Measurements from ENCODE around the gene ARIH1. TPM values are rescaled to one million over a fixed set of nuclear protein-coding genes. Genes with fewer than 3 reads are reported as not detected.

Gene ARIH1
- total and polyA plus RNA-seq, 2 donors (not counting 1 experiment from before 2014, with no cell fraction given), result 27.9 to 199 TPM

DNA sequence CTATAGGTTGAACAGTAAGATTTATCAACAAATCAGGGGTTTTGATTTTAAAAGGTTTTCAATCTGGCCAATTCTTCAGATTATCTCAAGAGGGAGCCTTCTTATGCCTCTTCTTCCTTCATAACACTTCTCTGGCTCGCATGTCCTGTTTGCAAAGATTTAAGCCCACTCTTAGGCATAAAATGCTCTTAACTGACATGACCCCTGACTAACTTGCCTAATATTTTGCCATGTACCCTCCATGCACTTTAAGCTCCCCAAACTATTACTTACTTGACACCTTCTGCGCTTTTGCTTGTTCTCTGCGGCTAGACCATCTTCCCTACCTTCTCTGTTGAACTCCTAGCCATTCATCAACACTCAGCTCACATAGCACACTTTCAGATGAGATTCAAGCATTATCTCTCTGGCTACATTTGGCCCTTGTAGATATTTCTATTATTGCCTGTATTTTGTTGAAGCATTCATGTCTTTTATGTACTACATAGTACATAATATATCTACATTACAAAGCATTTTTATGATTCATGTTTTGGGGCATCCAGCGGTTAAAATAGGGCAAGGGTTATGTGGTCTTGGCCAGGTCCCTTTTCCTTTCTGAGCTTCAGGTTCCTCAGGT is 1.0 kb upstream of the ARIH1 start:
- TF ChIP-seq, protein P1, sequence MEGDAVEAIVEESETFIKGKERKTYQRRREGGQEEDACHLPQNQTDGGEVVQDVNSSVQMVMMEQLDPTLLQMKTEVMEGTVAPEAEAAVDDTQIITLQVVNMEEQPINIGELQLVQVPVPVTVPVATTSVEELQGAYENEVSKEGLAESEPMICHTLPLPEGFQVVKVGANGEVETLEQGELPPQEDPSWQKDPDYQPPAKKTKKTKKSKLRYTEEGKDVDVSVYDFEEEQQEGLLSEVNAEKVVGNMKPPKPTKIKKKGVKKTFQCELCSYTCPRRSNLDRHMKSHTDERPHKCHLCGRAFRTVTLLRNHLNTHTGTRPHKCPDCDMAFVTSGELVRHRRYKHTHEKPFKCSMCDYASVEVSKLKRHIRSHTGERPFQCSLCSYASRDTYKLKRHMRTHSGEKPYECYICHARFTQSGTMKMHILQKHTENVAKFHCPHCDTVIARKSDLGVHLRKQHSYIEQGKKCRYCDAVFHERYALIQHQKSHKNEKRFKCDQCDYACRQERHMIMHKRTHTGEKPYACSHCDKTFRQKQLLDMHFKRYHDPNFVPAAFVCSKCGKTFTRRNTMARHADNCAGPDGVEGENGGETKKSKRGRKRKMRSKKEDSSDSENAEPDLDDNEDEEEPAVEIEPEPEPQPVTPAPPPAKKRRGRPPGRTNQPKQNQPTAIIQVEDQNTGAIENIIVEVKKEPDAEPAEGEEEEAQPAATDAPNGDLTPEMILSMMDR (IDR thresholded peaks at IDR 0.05), result no peak
- no peak for TF ChIP-seq EZH2 (IDR thresholded peaks at IDR 0.05; ENCODE audit: borderline replicate concordance, insufficient read depth, low read depth, low read length, poor library complexity, severe bottlenecking)
- H3K4me1 Mint-ChIP-seq, result peaks cover 36% of the 10 kb centered on the region
- peaks cover 0 to 6% of the 10 kb centered on the region in 2 experiments for H3K36me3 ChIP-seq (replicated peaks in 1 of 2; ENCODE audit: control extremely low read depth in 1 of 2, control insufficient read depth in 1 of 2, extremely low read depth in 1 of 2, insufficient read depth in 2 of 2, low read length in 1 of 2)
- no peaks in the 10 kb centered on the region for H3K27me3 Mint-ChIP-seq
- H3K4me2 ChIP-seq (replicated peaks; ENCODE audit: low read depth, low read length, poor library complexity, severe bottlenecking), result peak overlapping the region; percentile 91
- peak overlapping the region; percentile 99 for H3K27ac Mint-ChIP-seq
- ChIA-PET POLR2A (interaction anchor here (0.6 to 1.7 kb wide), 7 partner anchors 9 to 245 kb away, joined by 3 to 9 read pairs (median 4); partner anchors contain the start of genes HEXA and PKM), CTCF (interaction anchor here (0.9 to 1.9 kb wide), 8 partner anchors 10 to 200 kb away, joined by 3 to 9 read pairs (median 4); partner anchors contain the start of gene HEXA)
- ATAC-seq (ENCODE audit: low read depth) (no peak), DNase-seq (no peak)
- H2AFZ ChIP-seq (ENCODE audit: insufficient read depth, low read depth, low read length, poor library complexity, severe bottlenecking), result peak overlapping the region; percentile 59
- intact Hi-C loops (cut with micrococcal nuclease), result loop anchor here (1.0 to 10.0 kb wide), 7 partner anchors 11 to 1162 kb away; partner anchors contain the start of genes ADPGK, BBS4, CELF6 and HIGD2B
- H3K9me3 Mint-ChIP-seq (ENCODE audit: insufficient read depth), result no peaks in the 10 kb centered on the region
- peak overlapping the region; percentile 90 to 98 (median 97) for H3K4me3 ChIP-seq (ENCODE audit: control extremely low read depth in 1 of 5, extremely low read depth in 1 of 5, insufficient read depth in 1 of 5, low read depth in 2 of 5, low read length in 4 of 5)
- WGBS (ENCODE audit: insufficient coverage), result 72% methylated on average over 3 of the region's 4 CpGs
- H3K9ac ChIP-seq (ENCODE audit: low read length), result peak overlapping the region; percentile 100
- H3K27me3 ChIP-seq (replicated peaks in 1 of 4; ENCODE audit: control extremely low read depth in 1 of 4, control insufficient read depth in 3 of 4, insufficient read depth in 4 of 4, low read length in 3 of 4), result no peaks in the 10 kb centered on the region
- peaks cover 26 to 33% of the 10 kb centered on the region in 2 donors for H3K4me1 ChIP-seq (ENCODE audit: control insufficient read depth in 2 of 2, insufficient read depth in 2 of 2, low read length in 2 of 2)
- H3K4me3 Mint-ChIP-seq, result peak overlapping the region; percentile 95
- H3K27ac ChIP-seq (ENCODE audit: low read length in 2 of 2), result peak overlapping the region; percentile 100
- H3K9me3 ChIP-seq (ENCODE audit: control extremely low read depth in 1 of 3, control insufficient read depth in 2 of 3, insufficient read depth in 1 of 3, low read length in 2 of 3), result no peaks in the 10 kb centered on the region
- H4K20me1 ChIP-seq (ENCODE audit: control insufficient read depth, insufficient read depth, low read length, poor library complexity, severe bottlenecking), result peaks cover 39% of the 10 kb centered on the region
- peaks cover 55% of the 10 kb centered on the region for H3K79me2 ChIP-seq (ENCODE audit: control insufficient read depth, insufficient read depth, low read length)

DNA sequence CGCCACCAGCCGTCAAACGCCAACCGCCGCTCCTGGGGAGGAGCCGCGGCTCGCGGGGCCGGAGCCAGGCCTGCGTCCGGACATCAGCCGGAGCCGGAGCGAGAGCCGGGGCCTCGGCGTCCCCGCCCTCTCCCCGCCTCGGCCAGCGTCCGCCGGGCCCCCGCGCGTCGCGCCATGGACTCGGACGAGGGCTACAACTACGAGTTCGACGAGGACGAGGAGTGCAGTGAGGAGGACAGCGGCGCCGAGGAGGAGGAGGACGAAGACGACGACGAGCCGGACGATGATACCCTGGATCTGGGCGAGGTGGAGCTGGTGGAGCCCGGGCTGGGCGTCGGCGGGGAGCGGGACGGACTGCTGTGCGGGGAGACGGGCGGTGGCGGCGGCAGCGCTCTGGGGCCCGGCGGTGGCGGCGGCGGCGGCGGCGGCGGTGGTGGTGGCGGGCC is 359 bp downstream of the ARIH1 start:
- Histone ChIP-seq H3K79me2 (ENCODE audit: control insufficient read depth, insufficient read depth, low read length) (peaks cover 69% of the 10 kb centered on the region), H3K4me3 (ENCODE audit: control extremely low read depth in 1 of 5, extremely low read depth in 1 of 5, insufficient read depth in 1 of 5, low read depth in 2 of 5, low read length in 4 of 5) (peak overlapping the region; percentile 34 to 98 (median 97)), H2AFZ (ENCODE audit: insufficient read depth, low read depth, low read length, poor library complexity, severe bottlenecking) (no peak overlapping the region), H3K9me3 (ENCODE audit: control extremely low read depth in 1 of 3, control insufficient read depth in 2 of 3, insufficient read depth in 1 of 3, low read length in 2 of 3) (no peaks in the 10 kb centered on the region), H4K20me1 (ENCODE audit: control insufficient read depth, insufficient read depth, low read length, poor library complexity, severe bottlenecking) (peaks cover 52% of the 10 kb centered on the region), H3K4me2 (replicated peaks; ENCODE audit: low read depth, low read length, poor library complexity, severe bottlenecking) (peak overlapping the region; percentile 91), H3K9ac (ENCODE audit: low read length) (peak overlapping the region; percentile 100), H3K36me3 (replicated peaks in 1 of 2; ENCODE audit: control extremely low read depth in 1 of 2, control insufficient read depth in 1 of 2, extremely low read depth in 1 of 2, insufficient read depth in 2 of 2, low read length in 1 of 2) (peaks cover 3 to 10% of the 10 kb centered on the region in 2 experiments), H3K4me1 (ENCODE audit: control insufficient read depth in 2 of 2, insufficient read depth in 2 of 2, low read length in 2 of 2) (peaks cover 26 to 41% of the 10 kb centered on the region in 2 donors), H3K27me3 (replicated peaks in 1 of 4; ENCODE audit: control extremely low read depth in 1 of 4, control insufficient read depth in 3 of 4, insufficient read depth in 4 of 4, low read length in 3 of 4) (no peaks in the 10 kb centered on the region), H3K27ac (ENCODE audit: low read length in 2 of 2) (peak overlapping the region; percentile 100)
- TF ChIP-seq, protein P1 (IDR thresholded peaks at IDR 0.05), result no peak
- TF ChIP-seq EZH2 (IDR thresholded peaks at IDR 0.05; ENCODE audit: borderline replicate concordance, insufficient read depth, low read depth, low read length, poor library complexity, severe bottlenecking), result no peak
- 1% methylated on average over 59 of the region's 67 CpGs for WGBS (ENCODE audit: insufficient coverage)
- Mint-ChIP-seq H3K4me3 (peak overlapping the region; percentile 95), H3K9me3 (ENCODE audit: insufficient read depth) (no peaks in the 10 kb centered on the region), H3K27me3 (no peaks in the 10 kb centered on the region), H3K27ac (peak overlapping the region; percentile 99), H3K4me1 (peaks cover 46% of the 10 kb centered on the region)
- intact Hi-C loops (cut with micrococcal nuclease), result loop anchor here (1.0 to 10.0 kb wide), 6 partner anchors 98 to 1160 kb away; partner anchors contain the start of genes ADPGK, BBS4, CELF6 and HEXA
- ATAC-seq (ENCODE audit: low read depth) (peak; percentile 11), DNase-seq (no peak)
- ChIA-PET POLR2A (interaction anchor here (1.3 to 1.7 kb wide), 2 partner anchors 10 to 13 kb away, joined by 4 to 9 read pairs; no protein-coding TSS in a partner anchor), CTCF (interaction anchor here (1.0 to 1.9 kb wide), 2 partner anchors 13 to 99 kb away, joined by 3 to 9 read pairs; partner anchors contain the start of gene HEXA)

Data from B cell (primary cell).